A549 (cell line): ENCODE results near the gene E2F6. TPM values are rescaled to one million over a fixed set of nuclear protein-coding genes. Genes with fewer than 3 reads are reported as not detected.

Experiments
- ATAC-seq, 2 experiments: fragments of 200-7000 bp in 1 of 2; fragments of >200 bp in 1 of 2; cut with Nextera tagmentation in 1 of 2; cut with Tn5 transposase in 1 of 2; 3 replicates each; pipeline versions ENCODE4 v1.8.0 to v1.9.1; 2018 to 2020; ENCODE audit warnings: mild to moderate bottlenecking in 1 of 2, moderate library complexity in 1 of 2
- CTCF ChIA-PET: fragments of 300-600 bp; sonication (Branson Sonifier 250); formaldehyde crosslinking; extraction: SDS; loops from one replicate; lab custom pipeline; 2021; ENCODE audit warnings: antibody characterized with exemption, inconsistent platforms; lab: Yijun Ruan, JAX
- POLR2A ChIA-PET: fragments of 350-600 bp; formaldehyde crosslinking; extraction: SDS; loops from one replicate; lab custom pipeline; 2021; ENCODE audit warnings: antibody characterized with exemption, inconsistent platforms; lab: Yijun Ruan, JAX
- DNase-seq, 2 experiments: peaks; one replicate each; pipeline versions ENCODE4 v3.0.0 to v3.0.0-alpha.2; 2011 to 2016; ENCODE audit warnings: low read depth in 1 of 2, low spot score in 1 of 2
- FAIRE-seq: peaks from 2 replicates; lab custom pipeline; 2011; peaks lifted over from hg19 to GRCh38; lab: Jason Lieb, UNC
- H3K27ac ChIP-seq, 2 experiments: fragments of >200 bp; sonication (Bioruptor Twin); formaldehyde crosslinking; 3 replicates each; pipeline ENCODE4 v1.5.1; 2016 to 2017
- H3K4me1 ChIP-seq: fragments of >200 bp; sonication (Bioruptor Twin); formaldehyde crosslinking; 3 replicates; pipeline ENCODE4 v1.6.1; 2016
- H3K4me2 ChIP-seq: fragments of >200 bp; sonication (Bioruptor Twin); formaldehyde crosslinking; 3 replicates; pipeline ENCODE4 v1.6.1; 2016
- H3K4me3 ChIP-seq: fragments of >200 bp; sonication (Bioruptor Twin); formaldehyde crosslinking; 3 replicates; pipeline ENCODE4 v1.5.1; 2016
- H3K9me3 ChIP-seq: fragments of >200 bp; sonication (Bioruptor Twin); formaldehyde crosslinking; 3 replicates; pipeline ENCODE4 v1.6.1; 2016
- BCL3 ChIP-seq: fragments of >200 bp; sonication (Bioruptor Twin); formaldehyde crosslinking; IDR thresholded peaks from 3 replicates; pipeline ENCODE4 v1.6.1; 2016
- CHD4 ChIP-seq: fragments of 200-600 bp; sonication (generic); IDR thresholded peaks from 2 replicates; pipeline ENCODE4 v1.6.1; 2016; ENCODE audit warnings: antibody characterized with exemption, mild to moderate bottlenecking, borderline replicate concordance
- EHF ChIP-seq: fragments of 250-450 bp; sonication (Bioruptor Pico); IDR thresholded peaks from 2 replicates; pipeline ENCODE4 v1.5.0; 2020; ENCODE audit warnings: mild to moderate bottlenecking
- EP300 ChIP-seq, 2 experiments: fragments of >200 bp; sonication (Bioruptor Twin); formaldehyde crosslinking; IDR thresholded peaks; 2 replicates in 1 of 2; 3 replicates in 1 of 2; pipeline ENCODE4 v1.6.1; 2016 to 2017
- ESRRA ChIP-seq: fragments of 150-350 bp; IDR thresholded peaks from 2 replicates; pipeline ENCODE4 v1.6.1; 2014; ENCODE audit warnings: mild to moderate bottlenecking, low read length, borderline replicate concordance
- FOSB ChIP-seq: fragments of 250-450 bp; sonication (Bioruptor Pico); IDR thresholded peaks from 2 replicates; pipeline ENCODE4 v1.5.0; 2020; ENCODE audit warnings: mild to moderate bottlenecking, moderate library complexity
- FOXS1 ChIP-seq: fragments of 250-450 bp; sonication (Bioruptor Pico); IDR thresholded peaks from 2 replicates; pipeline ENCODE4 v1.5.0; 2020; ENCODE audit warnings: mild to moderate bottlenecking, moderate library complexity
- GATA3 ChIP-seq: IDR thresholded peaks from 2 replicates; pipeline ENCODE4 v1.6.1; 2012; ENCODE audit warnings: borderline replicate concordance
- HDAC2 ChIP-seq: fragments of 200-600 bp; sonication (generic); IDR thresholded peaks from 2 replicates; pipeline ENCODE4 v1.6.1; 2016
- HEYL ChIP-seq: fragments of 250-450 bp; sonication (Bioruptor Pico); IDR thresholded peaks from 2 replicates; pipeline ENCODE4 v1.8.0; 2021; ENCODE audit warnings: mild to moderate bottlenecking, moderate library complexity
- HMGXB4 ChIP-seq: fragments of 250-450 bp; sonication (Bioruptor Pico); IDR thresholded peaks from 2 replicates; pipeline ENCODE4 v1.5.0; 2021; ENCODE audit warnings: mild to moderate bottlenecking, moderate library complexity, borderline replicate concordance
- HOXB5 ChIP-seq: fragments of 250-450 bp; sonication (Bioruptor Pico); IDR thresholded peaks from 2 replicates; pipeline ENCODE4 v1.5.0; 2020; ENCODE audit warnings: mild to moderate bottlenecking, moderate library complexity
- MAFK ChIP-seq: fragments of 450-650 bp; IDR thresholded peaks from 2 replicates; pipeline ENCODE4 v1.6.1; 2014; ENCODE audit not compliant: partially characterized antibody
- MAZ ChIP-seq: fragments of 150-350 bp; IDR thresholded peaks from 2 replicates; pipeline ENCODE4 v1.6.1; 2014; ENCODE audit warnings: antibody characterized with exemption, low read depth, low read length, borderline replicate concordance
- MYC ChIP-seq: IDR thresholded peaks from 2 replicates; pipeline ENCODE4 v1.6.1; 2012; ENCODE audit warnings: mild to moderate bottlenecking, inconsistent platforms, low read length, improper control_type of control experiment, borderline replicate concordance
- NFE2L2 ChIP-seq: fragments of 150-350 bp; conservative IDR thresholded peaks from 2 replicates; pipeline ENCODE4 v1.6.1; 2014; ENCODE audit warnings: low read length
- NPAS2 ChIP-seq: fragments of 250-450 bp; sonication (Bioruptor Pico); IDR thresholded peaks from 2 replicates; pipeline ENCODE4 v1.8.0; 2022; ENCODE audit warnings: mild to moderate bottlenecking, moderate library complexity, borderline replicate concordance
- PHF8 ChIP-seq: fragments of 200-600 bp; sonication (generic); IDR thresholded peaks from 2 replicates; pipeline ENCODE4 v1.6.1; 2016; ENCODE audit warnings: low read depth, mild to moderate bottlenecking, antibody characterized with exemption, moderate library complexity, borderline replicate concordance
- RAD21 ChIP-seq, 2 experiments: fragments of >200 bp in 1 of 2; sonication (Bioruptor Twin) in 1 of 2; formaldehyde crosslinking in 1 of 2; IDR thresholded peaks in 1 of 2; conservative IDR thresholded peaks in 1 of 2; 2 replicates in 1 of 2; 3 replicates in 1 of 2; pipeline ENCODE4 v1.6.1; 2012 to 2018; ENCODE audit warnings: inconsistent platforms in 1 of 2
- REST ChIP-seq: fragments of 200-600 bp; sonication (generic); IDR thresholded peaks from 2 replicates; pipeline ENCODE4 v1.6.1; 2016; ENCODE audit warnings: antibody characterized with exemption, mild to moderate bottlenecking, moderate library complexity
- RNF2 ChIP-seq: fragments of 200-600 bp; sonication (generic); IDR thresholded peaks from 2 replicates; pipeline ENCODE4 v1.6.1; 2016; ENCODE audit warnings: low read depth, mild to moderate bottlenecking, antibody characterized with exemption, moderate library complexity, borderline replicate concordance
- SREBF2 ChIP-seq: fragments of 450-650 bp; IDR thresholded peaks from 2 replicates; pipeline ENCODE4 v1.6.1; 2014; ENCODE audit warnings: mild to moderate bottlenecking, moderate library complexity
- TFCP2L1 ChIP-seq: fragments of 250-450 bp; sonication (Bioruptor Pico); IDR thresholded peaks from 2 replicates; pipeline ENCODE4 v1.5.0; 2021; ENCODE audit warnings: mild to moderate bottlenecking
- ZFP36 ChIP-seq: fragments of 450-650 bp; IDR thresholded peaks from 2 replicates; pipeline ENCODE4 v1.6.1; 2014; ENCODE audit warnings: borderline replicate concordance; ENCODE audit not compliant: partially characterized antibody
- WGBS: methylation state at CpG from one replicate; pipeline ENCODE4 v1.1.6; 2017; ENCODE audit errors: missing lambda C conversion rate; 5-methylcytosine and 5-hydroxymethylcytosine counted together
- polyA plus RNA-seq, 4 experiments: library from polyadenylated mRNA; depleted of rRNA in 3 of 4; stranded (reverse); fragments of >200 nt; fragmentation: RNase III in 1 of 4; extraction: RNeasy Plus Mini Kit Qiagen cat#74134 plus additional on column Dnase treatment in 1 of 4; gene quantifications; 2 replicates in 3 of 4; 3 replicates in 1 of 4; pipeline ENCODE4 v1.2.3, GENCODE V29; 2011 to 2017
- TF ChIP-seq, protein P1 (sequence below): IDR thresholded peaks from 2 replicates; pipeline ENCODE4 v1.6.1; 2012; ENCODE audit warnings: low read depth, borderline replicate concordance
- TF ChIP-seq, protein P2 (sequence below): fragments of 250-450 bp; sonication (Bioruptor Pico); IDR thresholded peaks from 2 replicates; pipeline ENCODE4 v1.5.0; 2020; ENCODE audit warnings: low read depth, mild to moderate bottlenecking, moderate library complexity

The E2F6 gene
- polyA plus RNA-seq, 2 of the 4 experiments (the other 2 are of a cell fraction): 34.3 to 41.7 TPM

- ChIA-PET POLR2A (no interaction called here), CTCF (interaction anchor here (1.1 to 2.5 kb wide), 3 partner anchors 9 to 313 kb away, joined by 3 to 17 read pairs (median 5); a partner anchor contains a TSS)
- H3K9me3 ChIP-seq: peaks cover 12% of the 10 kb centered on the region
- no peaks in the 10 kb centered on the region for H3K4me1 ChIP-seq
- H3K4me2 ChIP-seq: no peak overlapping the region
- TF ChIP-seq EP300 (IDR thresholded peaks at IDR 0.05) (no peak), HOXB5 (CRISPR knock-in tag) (no peak), MAZ (no peak), NFE2L2 (no peak), BCL3 (no peak), RNF2 (no peak), ZFP36 (no peak), FOXS1 (CRISPR knock-in tag) (no peak), FOSB (no peak), MYC (no peak), PHF8 (no peak), ESRRA (no peak), CHD4 (no peak), TFCP2L1 (CRISPR knock-in tag) (no peak), HDAC2 (no peak), HMGXB4 (CRISPR knock-in tag) (no peak)
- H3K4me3 ChIP-seq: no peak overlapping the region
- 94% methylated on average over 5 of the region's 5 CpGs for WGBS
- DNase-seq (no peak), FAIRE-seq (no peak), ATAC-seq (no peak; a peak in 1 of 6 replicates)
- no peak overlapping the region for H3K27ac ChIP-seq
Observed at GRCh38 chr2:11437602-11438001, 28.4 kb downstream of the E2F6 start.

DNA sequence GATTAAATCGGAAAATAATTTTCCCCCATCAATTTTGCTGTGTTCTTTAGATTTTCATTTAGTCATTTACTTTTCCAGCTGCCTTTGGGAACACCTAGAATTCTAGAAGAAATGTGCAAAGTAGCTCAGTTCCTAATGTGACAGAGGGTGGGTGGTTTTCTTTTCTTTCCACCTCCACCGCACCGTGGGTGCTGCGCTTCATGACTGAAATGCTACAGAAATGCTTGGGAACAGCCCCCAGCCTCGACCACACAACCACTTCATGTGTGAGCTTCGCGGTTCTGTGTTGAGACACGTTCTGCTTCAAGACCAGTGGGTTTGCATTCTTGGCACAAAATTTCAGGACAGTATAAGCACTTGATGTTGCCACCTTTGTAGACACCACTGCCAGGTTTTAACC lies 30.9 kb downstream of the E2F6 start:
- FAIRE-seq: no peak

More for the DNA sequence above, 30.9 kb downstream of the E2F6 start:
- no peak for TF ChIP-seq REST
- TF ChIP-seq, protein P1, sequence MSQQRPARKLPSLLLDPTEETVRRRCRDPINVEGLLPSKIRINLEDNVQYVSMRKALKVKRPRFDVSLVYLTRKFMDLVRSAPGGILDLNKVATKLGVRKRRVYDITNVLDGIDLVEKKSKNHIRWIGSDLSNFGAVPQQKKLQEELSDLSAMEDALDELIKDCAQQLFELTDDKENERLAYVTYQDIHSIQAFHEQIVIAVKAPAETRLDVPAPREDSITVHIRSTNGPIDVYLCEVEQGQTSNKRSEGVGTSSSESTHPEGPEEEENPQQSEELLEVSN: no peak
- no peak for TF ChIP-seq HOXB5 (CRISPR knock-in tag)
- TF ChIP-seq SREBF2: no peak
- TF ChIP-seq HMGXB4 (CRISPR knock-in tag): no peak
- no peak for TF ChIP-seq FOSB
- no peak for TF ChIP-seq RAD21 (conservative IDR thresholded peaks at IDR 0.05 in 1 of 2, IDR thresholded peaks at IDR 0.05 in 1 of 2)
- TF ChIP-seq MAFK: no peak
- TF ChIP-seq, protein P2, sequence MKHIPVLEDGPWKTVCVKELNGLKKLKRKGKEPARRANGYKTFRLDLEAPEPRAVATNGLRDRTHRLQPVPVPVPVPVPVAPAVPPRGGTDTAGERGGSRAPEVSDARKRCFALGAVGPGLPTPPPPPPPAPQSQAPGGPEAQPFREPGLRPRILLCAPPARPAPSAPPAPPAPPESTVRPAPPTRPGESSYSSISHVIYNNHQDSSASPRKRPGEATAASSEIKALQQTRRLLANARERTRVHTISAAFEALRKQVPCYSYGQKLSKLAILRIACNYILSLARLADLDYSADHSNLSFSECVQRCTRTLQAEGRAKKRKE (CRISPR knock-in tag): no peak
- no peak for TF ChIP-seq MAZ
- TF ChIP-seq HDAC2: no peak
- no peak for TF ChIP-seq GATA3
- no peak for TF ChIP-seq HEYL (CRISPR knock-in tag)
- TF ChIP-seq NPAS2 (CRISPR knock-in tag): no peak
- no peak for TF ChIP-seq EHF (CRISPR knock-in tag)
- Histone ChIP-seq H3K4me2 (no peak overlapping the region), H3K4me3 (no peak overlapping the region), H3K27ac (no peak overlapping the region), H3K4me1 (no peaks in the 10 kb centered on the region), H3K9me3 (no peaks in the 10 kb centered on the region)
- WGBS: 89% methylated on average over 8 of the region's 8 CpGs
- DNase-seq (no peak), ATAC-seq (no peak)
- ChIA-PET CTCF (interaction anchor here (1.1 kb wide), 1 partner anchor 12 kb away, joined by 5 read pairs; no protein-coding TSS in a partner anchor), POLR2A (no interaction called here)
